H54 (cell line): Measurements from ENCODE around the gene TNS1.

Source experiments
- DNase-seq: peaks from one replicate; pipeline ENCODE4 v3.0.0; 2011; ENCODE audit warnings: low spot score, mixed read lengths; ENCODE audit not compliant: insufficient read length
- FAIRE-seq: peaks from 3 replicates; lab custom pipeline; 2011; peaks lifted over from hg19 to GRCh38; lab: Jason Lieb, UNC
- POLR2A ChIP-seq: IDR thresholded peaks from 2 replicates; pipeline ENCODE4 v1.6.1; 2011; ENCODE audit warnings: low read depth, mild to moderate bottlenecking, low read length

TNS1 gene

DNA sequence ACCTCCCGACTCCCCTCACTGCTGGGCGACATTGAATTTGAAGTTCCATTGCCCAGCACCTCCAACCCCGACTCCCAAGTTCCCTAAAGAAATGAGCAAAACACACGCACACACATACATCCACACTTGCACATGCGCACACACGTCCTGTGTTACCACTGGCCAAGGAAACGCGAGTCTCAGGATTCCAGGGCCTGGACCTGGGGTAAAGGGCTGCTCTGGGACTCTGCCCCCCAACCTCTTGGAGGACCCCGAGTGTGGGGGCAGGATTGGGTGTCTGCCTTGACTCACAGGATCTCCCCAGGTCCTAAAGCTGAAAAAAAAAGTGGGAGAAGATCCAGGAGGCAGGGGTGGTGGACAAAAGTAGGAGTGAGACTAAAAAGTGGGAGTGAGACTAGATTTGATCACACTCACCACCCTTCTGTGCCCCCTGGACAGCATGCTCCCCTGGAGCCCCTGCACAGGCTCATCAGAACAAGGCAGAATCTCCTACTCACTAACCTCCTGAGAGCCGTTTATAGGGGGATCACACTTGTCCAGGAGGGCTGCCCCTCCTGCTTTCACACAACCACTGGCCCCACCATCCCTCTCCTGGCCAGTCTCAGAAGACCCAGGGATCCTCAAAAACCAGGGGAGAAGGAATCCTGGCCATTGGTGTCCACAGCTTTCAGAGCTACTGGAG, 202.2 kb downstream of the TNS1 start:
- FAIRE-seq: no peak
- no peak for TF ChIP-seq POLR2A
- DNase-seq: no peak

DNA sequence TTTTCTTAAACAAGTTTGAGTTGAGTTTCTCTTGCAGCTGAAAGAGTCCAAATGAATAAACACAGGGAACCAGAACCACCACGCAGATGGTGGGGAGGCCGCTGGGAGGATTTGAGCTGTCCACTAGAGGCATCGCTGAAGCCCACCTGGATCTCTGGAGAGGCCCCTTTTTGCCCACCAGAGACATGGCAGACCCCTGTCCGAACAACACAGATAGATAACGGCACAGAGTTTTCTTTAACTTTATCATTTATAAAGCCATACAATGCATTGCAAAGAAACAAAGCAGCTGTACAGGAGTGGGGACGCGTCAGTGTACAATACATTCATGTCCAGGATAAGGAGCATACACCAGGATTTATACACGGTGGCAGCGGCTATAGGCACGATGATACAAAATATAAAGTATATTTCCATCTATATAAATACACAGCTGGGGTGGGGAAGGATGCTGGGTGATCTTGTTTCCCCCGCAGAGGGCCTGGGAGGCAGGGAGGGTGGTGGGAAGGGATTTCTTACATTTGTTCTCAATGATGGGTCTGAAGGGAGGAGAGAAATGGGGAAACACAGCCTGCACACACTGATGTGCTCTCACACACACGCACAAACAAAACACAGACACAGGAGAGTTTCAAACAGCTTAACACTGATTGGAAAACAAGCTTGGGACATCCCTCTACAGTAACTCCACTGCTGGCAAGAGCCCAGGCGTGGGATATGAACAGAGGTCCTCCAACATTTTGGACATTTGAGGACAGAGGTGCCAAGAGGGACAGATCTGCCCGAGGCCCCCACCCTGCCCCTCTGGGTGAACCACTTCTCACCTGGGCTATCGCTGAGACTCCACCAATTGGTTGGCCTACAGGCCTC, 203.0 kb downstream of the TNS1 start:
- no peak for TF ChIP-seq POLR2A

DNA sequence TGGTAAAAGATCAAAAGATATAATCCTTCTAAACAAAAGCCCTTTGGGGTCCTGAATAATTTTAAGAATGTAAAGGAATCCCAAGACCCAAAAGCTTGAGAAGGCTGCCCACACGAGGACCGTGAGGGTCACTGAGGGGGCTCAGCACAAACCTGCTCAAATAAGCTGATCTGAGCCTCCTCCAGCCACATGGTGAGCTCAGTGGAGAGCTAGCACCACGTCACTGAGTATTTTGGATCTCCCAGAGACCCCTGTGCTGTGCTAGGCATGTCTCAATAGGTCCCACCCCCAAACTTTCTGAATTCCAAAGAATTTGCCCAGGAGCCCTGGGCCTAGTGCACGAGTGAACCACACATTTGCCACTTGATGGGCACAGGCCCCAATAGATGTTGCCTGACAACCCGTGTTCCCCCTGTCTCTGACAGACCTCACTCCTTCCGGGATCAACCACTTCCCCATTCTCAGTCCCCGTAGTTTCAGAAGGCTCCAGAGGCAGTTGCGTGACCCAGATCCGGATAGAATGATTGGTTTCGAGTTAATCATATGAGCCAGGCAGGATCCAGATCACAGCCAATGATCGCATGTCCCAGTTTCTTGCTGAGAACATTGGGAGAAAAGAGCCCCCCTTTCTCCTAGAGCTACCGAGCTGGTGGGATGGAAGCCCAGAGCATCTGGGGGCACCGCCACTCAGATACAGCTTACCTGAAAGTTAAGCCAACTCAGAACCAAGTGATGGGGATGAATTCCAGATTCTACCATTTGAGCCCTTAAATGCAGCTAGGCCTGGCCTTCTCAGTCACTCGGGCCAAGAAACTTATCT, 203.8 kb downstream of the TNS1 start:
- DNase-seq (no peak), FAIRE-seq (no peak)
- no peak for TF ChIP-seq POLR2A

More for the DNA sequence above, 203.0 kb downstream of the TNS1 start:
- DNase-seq: no peak
- FAIRE-seq: no peak

DNA sequence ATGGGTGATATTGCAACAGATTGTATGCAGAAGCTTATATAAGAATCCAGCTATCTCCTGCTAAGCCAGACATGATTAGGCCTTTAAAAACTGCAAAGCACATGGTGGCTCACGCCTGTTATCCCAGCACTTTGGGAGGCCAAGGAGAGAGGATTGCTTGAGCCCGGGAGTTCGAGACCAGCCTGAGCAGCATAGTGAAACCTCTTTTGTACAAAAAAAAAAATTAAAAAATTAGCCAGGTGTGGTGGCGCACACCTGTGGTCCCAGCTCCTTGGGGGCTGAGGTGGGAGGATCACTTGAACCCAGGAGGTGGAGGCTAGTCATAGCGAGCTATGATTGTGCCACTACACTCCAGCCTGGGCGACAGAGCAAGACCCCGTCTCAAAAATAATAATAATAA, 204.6 kb downstream of the TNS1 start:
- FAIRE-seq: no peak
- DNase-seq: no peak
- TF ChIP-seq POLR2A: no peak

DNA sequence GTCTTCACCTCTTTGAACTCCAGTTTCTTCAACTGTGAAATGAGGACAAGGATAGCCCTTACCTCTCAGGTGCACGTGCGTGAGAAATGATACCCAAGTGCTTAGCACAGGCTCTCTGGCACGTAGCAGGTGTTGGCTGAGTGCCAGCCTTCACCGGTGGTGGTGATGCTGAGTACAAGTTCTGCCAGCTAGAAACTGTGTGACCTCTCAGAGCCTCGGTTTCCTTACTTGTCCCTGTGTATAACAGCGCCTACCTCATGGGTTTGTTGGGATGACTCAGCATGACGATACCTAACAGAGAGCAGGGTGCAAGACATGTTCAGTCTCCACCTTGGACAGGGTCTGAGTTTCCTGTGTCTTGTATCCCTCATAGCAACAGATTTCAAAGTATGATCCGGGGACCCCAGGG, 205.1 kb downstream of the TNS1 start:
- no peak for FAIRE-seq
- TF ChIP-seq POLR2A: no peak
- DNase-seq: no peak

DNA sequence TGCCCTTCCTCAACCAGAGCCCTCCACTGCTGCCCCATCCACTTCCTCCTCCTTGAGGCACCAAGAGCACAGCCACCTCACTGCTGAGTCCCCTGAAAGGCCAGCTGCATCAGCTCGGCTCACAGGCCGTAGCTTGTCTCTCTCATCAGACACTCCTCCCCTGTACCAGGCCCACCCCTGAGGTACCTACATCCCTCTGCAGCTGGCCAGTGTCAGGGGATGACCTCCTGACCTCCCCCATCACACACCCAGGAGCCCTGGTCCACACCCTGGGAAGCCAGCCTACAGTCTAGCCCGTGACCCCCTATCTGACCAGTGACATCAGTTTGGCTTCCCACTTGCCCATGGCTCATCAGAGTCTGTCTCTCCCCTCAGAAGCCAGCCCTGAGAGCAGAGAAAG, 205.6 kb downstream of the TNS1 start:
- DNase-seq (no peak), FAIRE-seq (no peak)
- TF ChIP-seq POLR2A: no peak

DNA sequence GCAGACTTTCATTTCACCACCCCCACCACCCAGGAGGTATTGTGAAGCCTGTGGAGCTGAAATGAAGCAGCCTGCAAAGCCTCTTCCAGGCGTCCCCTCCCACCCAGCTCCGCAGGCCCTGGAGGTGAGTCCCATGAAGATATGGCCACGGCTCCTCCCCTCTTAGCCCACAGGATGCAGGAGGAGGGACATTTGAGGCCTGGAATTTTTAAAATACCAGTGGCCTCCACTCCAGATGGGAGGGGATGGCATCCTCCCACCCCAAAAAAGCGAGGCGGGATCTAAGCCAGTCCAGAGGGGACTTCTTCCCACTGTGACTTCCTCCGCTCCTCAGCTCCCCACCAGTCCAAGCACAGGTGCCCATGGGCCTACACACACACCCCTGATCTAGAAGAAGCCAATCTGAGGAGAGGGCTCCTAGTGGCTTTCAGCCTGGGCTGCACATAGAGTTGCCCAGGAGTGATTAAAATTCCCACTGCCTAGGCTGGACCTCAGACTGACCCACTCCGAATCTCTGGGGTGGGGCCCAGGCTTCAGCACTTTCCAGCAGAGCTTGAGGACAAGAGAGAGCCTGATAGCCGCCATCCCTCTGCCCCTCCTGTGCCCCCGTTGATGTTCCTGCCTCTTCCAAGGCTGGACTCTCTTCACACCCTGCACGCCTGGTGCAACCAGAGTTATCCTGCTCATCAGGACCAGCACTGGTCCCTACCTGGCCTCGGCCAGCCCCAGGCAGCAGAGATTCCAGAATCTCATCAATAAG, 206.9 kb downstream of the TNS1 start:
- no peak for FAIRE-seq
- TF ChIP-seq POLR2A: no peak
- no peak for DNase-seq

DNA sequence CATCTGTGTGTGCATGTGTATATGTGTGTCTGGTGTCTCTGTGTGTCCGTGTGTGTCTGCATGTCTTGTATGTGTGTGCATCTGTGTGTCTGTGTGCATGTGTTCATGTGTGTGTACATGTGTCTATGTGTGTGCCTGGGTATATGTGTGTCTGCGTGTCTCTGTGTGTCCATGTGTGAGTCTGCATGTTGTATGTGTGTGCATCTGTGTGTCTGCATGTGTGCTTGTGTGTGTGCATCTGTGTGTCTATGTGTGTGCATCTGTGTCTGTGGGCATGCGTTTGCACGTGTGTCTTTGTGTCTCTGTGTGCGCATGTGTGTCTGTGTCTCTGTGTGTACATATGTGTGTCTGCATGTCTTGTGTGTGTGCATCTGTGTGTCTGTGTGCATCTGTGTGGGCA, 207.7 kb downstream of the TNS1 start:
- DNase-seq (no peak), FAIRE-seq (no peak)
- no peak for TF ChIP-seq POLR2A

DNA sequence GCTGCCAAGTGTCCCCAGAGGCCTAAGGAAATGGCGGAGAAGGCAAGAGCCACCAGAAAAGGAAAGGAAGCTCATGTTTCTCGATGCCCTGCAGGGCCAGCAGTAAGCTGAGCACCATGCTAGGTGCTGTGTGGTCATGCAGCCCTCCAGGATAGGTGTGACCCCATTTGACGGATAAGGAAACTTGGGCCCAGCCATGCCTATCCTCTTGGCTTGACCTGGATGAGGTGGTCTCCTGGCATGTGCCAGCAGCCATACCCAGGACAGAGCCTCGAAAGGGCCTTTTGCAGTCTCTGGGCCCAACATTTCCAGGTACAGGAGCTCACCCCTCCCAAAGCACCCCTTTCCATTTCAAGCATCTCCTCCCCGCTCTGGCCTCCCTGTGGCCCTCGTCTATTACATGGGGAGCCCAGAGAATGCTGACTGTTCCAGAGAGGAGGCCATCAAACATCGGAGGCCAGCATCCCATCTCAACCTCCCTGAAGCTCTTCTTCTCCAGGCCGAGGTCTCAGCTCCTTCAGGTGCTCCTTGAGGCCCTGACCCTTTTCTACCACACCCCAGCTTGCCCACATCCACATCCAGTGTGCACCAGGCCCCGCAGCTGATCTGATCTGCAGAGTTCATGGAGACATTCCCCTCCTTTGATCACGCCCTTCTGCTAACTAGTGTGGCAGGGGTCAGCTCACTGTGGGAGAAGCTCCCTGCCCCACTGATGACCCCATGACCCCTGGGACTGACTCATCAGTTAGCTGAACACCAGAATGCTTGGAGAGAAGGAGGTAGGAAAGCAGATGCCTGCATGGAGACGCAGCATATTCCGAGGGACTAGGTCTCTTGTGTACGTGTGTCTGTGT, 208.4 kb downstream of the TNS1 start:
- no peak for FAIRE-seq

DNA sequence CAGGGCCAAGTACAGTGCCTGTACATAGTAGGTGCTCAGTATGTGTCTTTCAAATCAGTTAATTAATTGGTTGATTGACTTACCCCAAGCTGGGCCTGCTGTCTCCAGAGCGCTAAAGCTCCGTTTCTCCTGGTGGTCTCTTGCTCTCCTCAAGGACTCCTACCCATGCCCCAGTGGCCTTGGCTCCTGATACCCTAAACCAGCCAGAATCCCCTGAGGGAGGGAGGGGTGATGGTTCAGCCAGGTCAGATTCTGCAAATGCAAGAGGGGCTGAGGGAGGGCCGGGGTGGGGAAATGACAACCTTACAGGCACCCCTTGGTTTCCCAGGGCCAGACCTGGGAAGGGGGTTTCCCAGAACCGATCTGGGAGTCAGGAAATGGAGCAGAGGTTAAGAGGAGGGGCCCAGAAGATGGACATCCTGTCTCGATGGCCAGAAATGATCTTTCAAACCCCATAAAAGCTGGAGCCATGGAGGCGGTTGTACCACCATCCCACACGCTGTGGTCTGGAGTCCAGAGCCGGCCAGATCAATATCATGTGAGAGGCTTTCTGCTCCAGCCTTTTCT, 209.1 kb downstream of the TNS1 start:
- TF ChIP-seq POLR2A: no peak
- no peak for DNase-seq
- FAIRE-seq: no peak

More for the DNA sequence above, 208.4 kb downstream of the TNS1 start:
- TF ChIP-seq POLR2A: no peak
- no peak for DNase-seq

DNA sequence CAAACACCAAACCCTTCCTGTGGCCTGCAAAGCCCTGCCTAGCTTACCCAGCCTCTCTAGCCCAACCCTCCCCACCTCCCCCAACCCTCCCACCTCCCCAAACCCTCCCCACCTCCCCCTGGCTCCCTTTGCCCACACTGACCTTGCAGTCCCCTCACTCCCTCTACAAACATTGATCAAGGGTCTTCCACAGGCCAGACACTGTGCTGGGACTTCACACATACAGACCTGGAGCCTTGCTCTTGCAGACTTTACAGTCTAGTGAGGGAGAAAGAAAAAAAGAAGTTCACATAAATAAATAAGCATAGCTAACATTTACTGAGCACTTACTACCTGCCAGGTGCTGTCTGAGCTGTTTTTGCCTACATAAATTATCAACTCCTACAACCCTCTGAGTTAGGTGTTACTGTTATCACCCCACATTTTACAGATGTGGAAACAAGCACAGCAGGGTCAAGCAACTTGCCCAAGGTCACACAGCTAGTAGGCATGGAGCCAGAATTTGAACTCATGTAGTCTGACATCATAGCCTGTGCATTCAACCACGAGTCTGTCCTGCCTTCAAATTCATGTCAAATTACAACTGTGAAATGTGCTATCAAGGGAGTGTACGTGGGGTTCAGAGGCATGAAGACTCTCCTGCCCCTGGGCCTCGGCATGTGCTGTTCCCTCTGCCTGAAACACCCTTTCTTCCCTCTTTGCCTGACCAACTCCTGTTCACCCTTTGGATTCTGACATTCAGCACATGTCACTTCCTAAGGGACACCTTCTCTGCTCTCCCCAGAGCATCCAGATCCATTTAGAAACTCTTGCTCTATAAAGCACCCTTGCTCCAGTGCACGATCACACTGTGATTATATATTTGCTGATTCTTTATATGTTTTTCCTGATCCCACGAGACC, 209.9 kb downstream of the TNS1 start:
- no peak for DNase-seq
- no peak for FAIRE-seq
- TF ChIP-seq POLR2A: no peak
